Psoas muscle (tissue), 8 donors: ENCODE data around the gene RBFOX2. TPM values are rescaled to one million over a fixed set of nuclear protein-coding genes. Genes with fewer than 3 reads are reported as not detected.

Experiments
- ATAC-seq, 4 donors: fragments of 200-7000 bp; cut with Tn5 transposase; one replicate each; pipeline ENCODE4 v1.9.1; 2020; ENCODE audit warnings: moderate library complexity in 3 of 4, mild to moderate bottlenecking in 2 of 4
- DNase-seq, 2 donors: peaks; one replicate each; pipeline ENCODE4 v3.0.0-alpha.2; 2020
- H3K27ac ChIP-seq: fragments of 200-600 bp; one replicate; pipeline ENCODE4 v1.8.0; 2022
- H3K27me3 ChIP-seq, 3 donors: fragments of 200-600 bp in 1 of 3; one replicate each; pipeline versions ENCODE4 v1.6.1 to v1.8.0; 2013 to 2022; ENCODE audit warnings: low read length in 2 of 3, mild to moderate bottlenecking in 2 of 3, moderate library complexity in 1 of 3; ENCODE audit not compliant: insufficient read depth in 3 of 3
- H3K36me3 ChIP-seq, 2 donors: fragments of 200-600 bp in 1 of 2; one replicate each; pipeline versions ENCODE4 v1.6.1 to v1.8.0; 2013 to 2022; ENCODE audit warnings: low read depth in 1 of 2, mild to moderate bottlenecking in 1 of 2, moderate library complexity in 1 of 2; ENCODE audit not compliant: insufficient read depth in 1 of 2
- H3K4me1 ChIP-seq: fragments of 200-600 bp; one replicate; pipeline ENCODE4 v1.8.0; 2022
- H3K4me3 ChIP-seq: fragments of 200-600 bp; one replicate; pipeline ENCODE4 v1.8.0; 2022; ENCODE audit warnings: mild to moderate bottlenecking
- H3K9me3 ChIP-seq: fragments of 200-600 bp; one replicate; pipeline ENCODE4 v1.8.0; 2022
- WGBS, 3 donors: extraction: QIAGEN DNeasy Blood & Tissue Kit; methylation state at CpG; one replicate each; pipeline versions ENCODE4 v1.1.6 to v1.1.7; 2013; 5-methylcytosine and 5-hydroxymethylcytosine counted together
- intact Hi-C, 2 donors: fragments of 100-400 bp; cut with DNase I; formaldehyde crosslinking; loops; one replicate each; pipeline versions ENCODE4 v1.11.0 to v1.14.2; 2022
- polyA plus RNA-seq, 3 donors: library from polyadenylated mRNA; stranded (reverse); fragments of 200-250 nt; gene quantifications; one replicate each; pipeline ENCODE4 v1.2.3, GENCODE V29; 2013
- total RNA-seq, 4 donors: library from RNA; stranded (reverse); fragmentation: NEBNext Ultra II Directional in 2 of 4; extraction: Animal tissue kit (Norgen Biotek cat#: 25700) in 2 of 4; gene quantifications; one replicate each; pipeline versions ENCODE4 v1.2.1 to v1.2.4, GENCODE V29; 2021 to 2023
- TF ChIP-seq, protein P1 (sequence below): fragments of 200-600 bp; IDR thresholded peaks from one replicate; pipeline ENCODE4 v1.8.0; 2022; ENCODE audit warnings: antibody characterized with exemption
- donor health status: healthy with polysubstance abuse.
- donor health status: DM: no; HTN: no; CAD: no; lungs with moderate emphysema.
- donor health status: Bipolar disorder and iron deficiency.
- donor health status: healthy.
- donor health status: DM: yes; HTN: yes; CAD: no.
- donor health status: DM: no; HTN: no; CAD: no.
- donor health status: DM: no; HTN: no; CAD: no.
- donor health status: DM: yes; HTN: yes; CAD: no.

RBFOX2 gene
- total and polyA plus RNA-seq, 7 donors: 7.7 to 50.4 (median 28.4) TPM

DNA sequence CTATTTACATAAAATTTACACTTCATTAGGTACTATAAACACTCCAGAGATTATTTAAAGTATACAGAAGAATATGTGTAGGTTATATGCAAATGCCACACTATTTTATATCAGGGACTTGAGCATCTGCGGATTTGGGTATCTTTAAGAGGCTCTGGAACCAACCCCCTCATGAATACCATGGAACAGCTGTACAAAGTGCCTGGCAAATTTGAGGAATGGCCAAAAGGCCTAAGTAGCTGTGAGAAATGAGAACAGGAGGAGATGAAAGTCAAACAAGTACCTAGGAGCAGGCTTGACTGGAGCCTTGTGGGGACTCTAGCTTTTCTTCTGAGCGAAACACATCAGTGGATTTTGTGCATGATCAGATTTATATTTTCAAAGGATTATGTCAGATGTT, 149.3 kb downstream of the RBFOX2 start:
- 54 to 71% (median 58%) methylated on average over 2 of the region's 2 CpGs for WGBS, 3 donors
- no peaks in the 10 kb centered on the region for H3K27me3 ChIP-seq
- peak in 1 of 4 donors; percentile 1 for ATAC-seq
- peak overlapping the region; percentile 86 for H3K27ac ChIP-seq
- no peaks in the 10 kb centered on the region for H3K36me3 ChIP-seq
- no peak for DNase-seq
- intact Hi-C loops: no loop called here
- TF ChIP-seq, protein P1, sequence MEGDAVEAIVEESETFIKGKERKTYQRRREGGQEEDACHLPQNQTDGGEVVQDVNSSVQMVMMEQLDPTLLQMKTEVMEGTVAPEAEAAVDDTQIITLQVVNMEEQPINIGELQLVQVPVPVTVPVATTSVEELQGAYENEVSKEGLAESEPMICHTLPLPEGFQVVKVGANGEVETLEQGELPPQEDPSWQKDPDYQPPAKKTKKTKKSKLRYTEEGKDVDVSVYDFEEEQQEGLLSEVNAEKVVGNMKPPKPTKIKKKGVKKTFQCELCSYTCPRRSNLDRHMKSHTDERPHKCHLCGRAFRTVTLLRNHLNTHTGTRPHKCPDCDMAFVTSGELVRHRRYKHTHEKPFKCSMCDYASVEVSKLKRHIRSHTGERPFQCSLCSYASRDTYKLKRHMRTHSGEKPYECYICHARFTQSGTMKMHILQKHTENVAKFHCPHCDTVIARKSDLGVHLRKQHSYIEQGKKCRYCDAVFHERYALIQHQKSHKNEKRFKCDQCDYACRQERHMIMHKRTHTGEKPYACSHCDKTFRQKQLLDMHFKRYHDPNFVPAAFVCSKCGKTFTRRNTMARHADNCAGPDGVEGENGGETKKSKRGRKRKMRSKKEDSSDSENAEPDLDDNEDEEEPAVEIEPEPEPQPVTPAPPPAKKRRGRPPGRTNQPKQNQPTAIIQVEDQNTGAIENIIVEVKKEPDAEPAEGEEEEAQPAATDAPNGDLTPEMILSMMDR: no peak
- H3K4me1 ChIP-seq: peaks cover 51% of the 10 kb centered on the region
- no peaks in the 10 kb centered on the region for H3K9me3 ChIP-seq
- H3K4me3 ChIP-seq: peak overlapping the region; percentile 47

DNA sequence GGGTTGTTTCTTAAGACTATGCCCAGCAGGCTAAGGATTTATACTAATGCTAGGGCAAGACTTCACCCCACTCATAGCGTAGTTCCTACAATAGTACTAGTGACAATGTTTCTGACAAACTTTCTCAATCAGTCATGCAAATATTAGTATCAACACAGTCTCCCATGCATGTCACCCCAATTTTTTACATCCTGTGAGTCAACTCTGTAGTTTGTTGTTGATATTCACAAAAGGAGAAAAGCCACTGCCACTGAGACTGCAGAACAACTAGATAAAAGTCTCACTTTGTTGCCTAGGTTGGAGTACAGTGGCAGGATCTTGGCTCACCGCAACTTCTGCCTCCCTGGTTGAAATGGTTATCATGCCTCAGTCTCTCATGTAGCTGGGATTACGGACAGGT, 155.2 kb downstream of the RBFOX2 start:
- WGBS, 3 donors: 95 to 96% (median 96%) methylated on average over 3 of the region's 3 CpGs
- Histone ChIP-seq H3K4me3 (no peak overlapping the region), H3K27ac (no peak overlapping the region), H3K27me3 (no peaks in the 10 kb centered on the region), H3K9me3 (no peaks in the 10 kb centered on the region), H3K36me3 (no peaks in the 10 kb centered on the region), H3K4me1 (peaks cover 44% of the 10 kb centered on the region)
- ATAC-seq: no peak
- intact Hi-C loops: no loop called here
- no peak for DNase-seq
- TF ChIP-seq, protein P1: no peak

DNA sequence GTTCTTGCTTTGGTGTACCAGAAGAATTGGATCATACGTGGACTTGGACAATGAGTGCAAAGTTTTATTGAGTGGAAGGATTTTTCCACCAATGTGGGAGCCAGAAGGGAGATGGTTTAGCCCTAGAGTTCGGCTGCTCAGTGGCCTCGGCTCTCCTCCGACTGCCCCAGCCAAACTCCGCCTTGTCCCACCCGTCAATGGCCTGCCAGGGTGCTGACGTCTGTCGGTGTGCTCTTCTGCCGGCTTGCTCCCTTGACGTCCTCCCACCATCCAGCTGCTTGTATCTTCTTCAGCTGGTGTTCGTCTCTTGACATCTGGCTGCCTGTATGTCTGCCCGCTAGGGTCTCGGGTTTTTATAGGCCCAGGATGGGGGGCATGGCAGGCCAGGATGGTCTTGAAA, 156.2 kb downstream of the RBFOX2 start:
- H3K27ac ChIP-seq: peak overlapping the region; percentile 88
- DNase-seq: peak; percentile 41 to 60
- no peaks in the 10 kb centered on the region for H3K36me3 ChIP-seq
- peaks cover 46% of the 10 kb centered on the region for H3K4me1 ChIP-seq
- peak in 3 of 4 donors; percentile 47 to 81 (median 79) for ATAC-seq
- intact Hi-C loops: no loop called here
- H3K9me3 ChIP-seq: no peaks in the 10 kb centered on the region
- 51 to 63% (median 54%) methylated on average over 13 of the region's 13 CpGs for WGBS, 3 donors
- no peaks in the 10 kb centered on the region for H3K27me3 ChIP-seq
- TF ChIP-seq, protein P1: no peak
- no peak overlapping the region for H3K4me3 ChIP-seq

DNA sequence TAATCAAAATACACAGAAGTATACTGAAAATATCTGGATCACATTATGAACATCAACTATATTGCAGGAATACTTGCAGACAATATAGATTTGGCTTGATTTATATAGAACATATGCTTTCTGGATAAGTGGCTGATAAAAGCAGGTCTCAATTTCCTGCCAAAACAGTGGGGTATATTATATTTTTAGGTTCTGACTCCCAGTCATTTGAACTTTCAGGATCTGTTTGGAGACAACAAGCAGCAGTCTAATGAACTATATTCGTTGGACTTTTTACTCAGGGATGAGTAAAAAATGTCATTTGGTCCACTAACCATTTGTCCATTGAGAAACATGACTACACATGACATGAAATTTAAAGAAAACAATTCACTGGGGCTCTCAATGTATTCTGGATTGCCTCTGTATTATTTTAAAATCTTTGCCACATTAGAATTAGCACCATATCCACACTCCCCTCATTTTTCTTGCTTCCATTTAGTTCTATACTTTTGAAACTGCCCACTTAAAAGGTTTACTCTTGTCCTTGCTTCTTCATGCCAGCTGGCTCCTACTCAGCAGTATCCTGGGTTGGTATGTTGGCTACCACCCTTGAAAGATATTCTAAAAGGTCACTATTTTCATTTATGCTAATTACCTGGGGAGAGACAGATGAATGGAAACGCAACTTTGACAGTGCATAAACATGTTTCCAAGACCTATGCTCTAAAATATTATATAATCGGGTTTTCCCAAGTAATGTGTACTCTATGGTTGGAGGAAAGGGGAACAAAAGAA, 157.9 kb downstream of the RBFOX2 start:
- intact Hi-C loops: no loop called here
- TF ChIP-seq, protein P1: no peak
- WGBS, 3 donors: 47 to 63% (median 49%) methylated on average over 3 of the region's 3 CpGs
- no peak for DNase-seq
- Histone ChIP-seq H3K4me3 (no peak overlapping the region), H3K4me1 (peaks cover 52% of the 10 kb centered on the region), H3K27me3 (no peaks in the 10 kb centered on the region), H3K9me3 (no peaks in the 10 kb centered on the region), H3K36me3 (no peaks in the 10 kb centered on the region), H3K27ac (peak overlapping the region; percentile 88)
- ATAC-seq: peak in 2 of 4 donors; percentile 59 to 67

DNA sequence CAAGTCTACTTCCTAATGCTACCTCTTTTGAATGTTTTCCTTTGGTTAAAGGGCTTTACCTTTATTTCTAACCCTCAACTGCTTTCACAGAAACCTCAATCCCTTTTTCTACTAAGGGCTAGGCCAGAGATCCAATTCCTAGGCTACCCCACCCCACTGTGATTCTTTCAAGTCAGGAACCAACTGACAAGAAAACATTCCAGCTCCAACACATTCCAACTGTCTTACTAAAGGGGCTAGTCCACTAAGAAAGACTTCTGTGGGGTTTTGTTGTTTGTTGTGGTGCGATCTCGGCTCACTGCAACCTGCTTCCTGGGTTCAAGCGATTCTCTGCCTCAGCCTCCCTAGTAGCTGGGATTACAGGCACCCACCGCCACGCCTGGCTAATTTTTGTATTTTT, 159.7 kb downstream of the RBFOX2 start:
- intact Hi-C loops: no loop called here
- 96 to 100% (median 98%) methylated on average over 5 of the region's 5 CpGs for WGBS, 3 donors
- Histone ChIP-seq H3K27me3 (no peaks in the 10 kb centered on the region), H3K9me3 (no peaks in the 10 kb centered on the region), H3K36me3 (no peaks in the 10 kb centered on the region), H3K4me1 (peaks cover 70% of the 10 kb centered on the region), H3K4me3 (no peak overlapping the region), H3K27ac (peak overlapping the region; percentile 88)
- ATAC-seq (no peak), DNase-seq (no peak)
- TF ChIP-seq, protein P1: no peak
